Measurements from ENCODE around the gene COL16A1.

- TF ChIP-seq, protein P1, sequence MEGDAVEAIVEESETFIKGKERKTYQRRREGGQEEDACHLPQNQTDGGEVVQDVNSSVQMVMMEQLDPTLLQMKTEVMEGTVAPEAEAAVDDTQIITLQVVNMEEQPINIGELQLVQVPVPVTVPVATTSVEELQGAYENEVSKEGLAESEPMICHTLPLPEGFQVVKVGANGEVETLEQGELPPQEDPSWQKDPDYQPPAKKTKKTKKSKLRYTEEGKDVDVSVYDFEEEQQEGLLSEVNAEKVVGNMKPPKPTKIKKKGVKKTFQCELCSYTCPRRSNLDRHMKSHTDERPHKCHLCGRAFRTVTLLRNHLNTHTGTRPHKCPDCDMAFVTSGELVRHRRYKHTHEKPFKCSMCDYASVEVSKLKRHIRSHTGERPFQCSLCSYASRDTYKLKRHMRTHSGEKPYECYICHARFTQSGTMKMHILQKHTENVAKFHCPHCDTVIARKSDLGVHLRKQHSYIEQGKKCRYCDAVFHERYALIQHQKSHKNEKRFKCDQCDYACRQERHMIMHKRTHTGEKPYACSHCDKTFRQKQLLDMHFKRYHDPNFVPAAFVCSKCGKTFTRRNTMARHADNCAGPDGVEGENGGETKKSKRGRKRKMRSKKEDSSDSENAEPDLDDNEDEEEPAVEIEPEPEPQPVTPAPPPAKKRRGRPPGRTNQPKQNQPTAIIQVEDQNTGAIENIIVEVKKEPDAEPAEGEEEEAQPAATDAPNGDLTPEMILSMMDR (tag by site-specific recombination; IDR thresholded peaks at IDR 0.05) = no peak
- TF ChIP-seq, protein P2, sequence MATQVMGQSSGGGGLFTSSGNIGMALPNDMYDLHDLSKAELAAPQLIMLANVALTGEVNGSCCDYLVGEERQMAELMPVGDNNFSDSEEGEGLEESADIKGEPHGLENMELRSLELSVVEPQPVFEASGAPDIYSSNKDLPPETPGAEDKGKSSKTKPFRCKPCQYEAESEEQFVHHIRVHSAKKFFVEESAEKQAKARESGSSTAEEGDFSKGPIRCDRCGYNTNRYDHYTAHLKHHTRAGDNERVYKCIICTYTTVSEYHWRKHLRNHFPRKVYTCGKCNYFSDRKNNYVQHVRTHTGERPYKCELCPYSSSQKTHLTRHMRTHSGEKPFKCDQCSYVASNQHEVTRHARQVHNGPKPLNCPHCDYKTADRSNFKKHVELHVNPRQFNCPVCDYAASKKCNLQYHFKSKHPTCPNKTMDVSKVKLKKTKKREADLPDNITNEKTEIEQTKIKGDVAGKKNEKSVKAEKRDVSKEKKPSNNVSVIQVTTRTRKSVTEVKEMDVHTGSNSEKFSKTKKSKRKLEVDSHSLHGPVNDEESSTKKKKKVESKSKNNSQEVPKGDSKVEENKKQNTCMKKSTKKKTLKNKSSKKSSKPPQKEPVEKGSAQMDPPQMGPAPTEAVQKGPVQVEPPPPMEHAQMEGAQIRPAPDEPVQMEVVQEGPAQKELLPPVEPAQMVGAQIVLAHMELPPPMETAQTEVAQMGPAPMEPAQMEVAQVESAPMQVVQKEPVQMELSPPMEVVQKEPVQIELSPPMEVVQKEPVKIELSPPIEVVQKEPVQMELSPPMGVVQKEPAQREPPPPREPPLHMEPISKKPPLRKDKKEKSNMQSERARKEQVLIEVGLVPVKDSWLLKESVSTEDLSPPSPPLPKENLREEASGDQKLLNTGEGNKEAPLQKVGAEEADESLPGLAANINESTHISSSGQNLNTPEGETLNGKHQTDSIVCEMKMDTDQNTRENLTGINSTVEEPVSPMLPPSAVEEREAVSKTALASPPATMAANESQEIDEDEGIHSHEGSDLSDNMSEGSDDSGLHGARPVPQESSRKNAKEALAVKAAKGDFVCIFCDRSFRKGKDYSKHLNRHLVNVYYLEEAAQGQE (tag by site-specific recombination; IDR thresholded peaks at IDR 0.05) = no peak
Measured at GRCh38 chr1:31687601-31688000, 16.2 kb downstream of the COL16A1 start.
